DND-41 (cell line): Measurements from ENCODE around the gene EPHB2.
A peak's percentile ranks its signal among the peaks of the same experiment; 100 is the strongest.

Source experiments
- EZH2 ChIP-seq: IDR thresholded peaks from 3 replicates; pipeline ENCODE4 v1.6.1; 2012; ENCODE audit warnings: borderline replicate concordance, low read depth, mild to moderate bottlenecking, moderate library complexity, low read length, inconsistent platforms; ENCODE audit not compliant: severe bottlenecking
- TF ChIP-seq, protein P1 (sequence below): IDR thresholded peaks from 2 replicates; pipeline ENCODE4 v1.5.1; 2012; ENCODE audit warnings: borderline replicate concordance, low read length, moderate library complexity, mild to moderate bottlenecking; ENCODE audit not compliant: poor library complexity, severe bottlenecking; ENCODE audit errors: extremely low read depth

DNA sequence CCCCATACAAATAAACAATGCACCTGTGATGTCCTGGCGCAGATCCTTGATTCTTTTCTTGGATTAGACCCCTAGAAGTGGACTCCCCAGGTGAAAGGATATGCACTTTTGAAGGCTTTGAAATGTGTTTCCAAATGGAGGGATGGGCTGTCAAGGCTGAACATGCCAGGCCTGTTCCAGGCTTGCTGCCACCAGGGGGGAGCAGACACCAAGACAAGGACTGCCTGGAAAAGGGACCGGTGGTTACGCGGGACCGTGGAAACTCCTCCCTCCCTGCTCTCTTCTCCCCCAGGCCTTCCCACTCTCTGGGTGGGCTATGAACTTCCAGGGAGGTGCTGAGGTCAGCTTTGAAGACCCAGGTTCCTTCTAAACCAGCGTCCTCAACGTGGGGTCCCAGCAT, 44.9 kb upstream of the EPHB2 start:
- TF ChIP-seq, protein P1, sequence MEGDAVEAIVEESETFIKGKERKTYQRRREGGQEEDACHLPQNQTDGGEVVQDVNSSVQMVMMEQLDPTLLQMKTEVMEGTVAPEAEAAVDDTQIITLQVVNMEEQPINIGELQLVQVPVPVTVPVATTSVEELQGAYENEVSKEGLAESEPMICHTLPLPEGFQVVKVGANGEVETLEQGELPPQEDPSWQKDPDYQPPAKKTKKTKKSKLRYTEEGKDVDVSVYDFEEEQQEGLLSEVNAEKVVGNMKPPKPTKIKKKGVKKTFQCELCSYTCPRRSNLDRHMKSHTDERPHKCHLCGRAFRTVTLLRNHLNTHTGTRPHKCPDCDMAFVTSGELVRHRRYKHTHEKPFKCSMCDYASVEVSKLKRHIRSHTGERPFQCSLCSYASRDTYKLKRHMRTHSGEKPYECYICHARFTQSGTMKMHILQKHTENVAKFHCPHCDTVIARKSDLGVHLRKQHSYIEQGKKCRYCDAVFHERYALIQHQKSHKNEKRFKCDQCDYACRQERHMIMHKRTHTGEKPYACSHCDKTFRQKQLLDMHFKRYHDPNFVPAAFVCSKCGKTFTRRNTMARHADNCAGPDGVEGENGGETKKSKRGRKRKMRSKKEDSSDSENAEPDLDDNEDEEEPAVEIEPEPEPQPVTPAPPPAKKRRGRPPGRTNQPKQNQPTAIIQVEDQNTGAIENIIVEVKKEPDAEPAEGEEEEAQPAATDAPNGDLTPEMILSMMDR, result peak; percentile 44
- no peak for TF ChIP-seq EZH2
